Stimulated activated CD4-positive, alpha-beta T cell treated with anti-CD3 and anti-CD28 coated beads, Interleukin-15, amount 100 ng/mL, for 1 hour (primary cell): Measurements from ENCODE around the gene PLIN3.
"Not testable (repeated sequence)": the region's sequence is repeated elsewhere in the genome, so short reads cannot be mapped to it uniquely, and the experiment has no call there.

ENCODE experiments used
- DNase-seq, 2 donors: peaks; one replicate each; pipeline ENCODE4 v3.0.0-alpha.2; 2020; ENCODE audit warnings: low read depth in 1 of 2, low spot score in 1 of 2

The PLIN3 gene

GRCh38 chr19:4847190-4847973 lies 20.1 kb downstream of the PLIN3 start:
- no peak for DNase-seq

- DNase-seq, result not testable (repeated sequence)
These were observed 21.5 kb downstream of the PLIN3 start for GRCh38 chr19:4845975-4846374.

- no peak for DNase-seq
These were observed 22.9 kb downstream of the PLIN3 start for GRCh38 chr19:4844348-4845179.

- no peak for DNase-seq
These were observed 23.9 kb downstream of the PLIN3 start for GRCh38 chr19:4843647-4843965.

- DNase-seq, result no peak
These were observed 28.3 kb downstream of the PLIN3 start for GRCh38 chr19:4839192-4839591.

- DNase-seq, result no peak
These were observed 34.7 kb downstream of the PLIN3 start for GRCh38 chr19:4832776-4833175.

- DNase-seq, result not testable (repeated sequence)
These were observed 35.5 kb downstream of the PLIN3 start for GRCh38 chr19:4831979-4832340.

- DNase-seq, result peak; percentile 54 to 74
These were observed 36.0 kb downstream of the PLIN3 start, which contains the start of gene TICAM1 for GRCh38 chr19:4831304-4831978. TSS of gene TICAM1 (minus strand) at chr19:4831712. CDS start at chr19:4818377, 13,335 bp downstream.

- DNase-seq, result no peak
These were observed 36.6 kb downstream of the PLIN3 start for GRCh38 chr19:4830768-4831265.

- DNase-seq, result no peak
These were observed 37.1 kb downstream of the PLIN3 start for GRCh38 chr19:4830332-4830731.

GRCh38 chr19:4829001-4829712 lies 38.3 kb downstream of the PLIN3 start:
- no peak for DNase-seq

- DNase-seq, result no peak
These were observed 43.9 kb downstream of the PLIN3 start for GRCh38 chr19:4823577-4823976.

- not testable (repeated sequence) for DNase-seq
These were observed 45.1 kb downstream of the PLIN3 start for GRCh38 chr19:4822354-4822753.

GRCh38 chr19:4821265-4821664 lies 46.2 kb downstream of the PLIN3 start:
- no peak for DNase-seq

GRCh38 chr19:4817467-4818277 lies 49.8 kb downstream of the PLIN3 start:
- DNase-seq, result no peak

- DNase-seq, result no peak
These were observed 50.6 kb downstream of the PLIN3 start for GRCh38 chr19:4816950-4817278.

- DNase-seq, result no peak
These were observed 51.1 kb downstream of the PLIN3 start for GRCh38 chr19:4816202-4816949.

- DNase-seq, result peak; percentile 39 to 51
These were observed 51.9 kb downstream of the PLIN3 start for GRCh38 chr19:4815426-4816201.
